ENCODE data around the gene PRKCI.

Gene PRKCI

DNA sequence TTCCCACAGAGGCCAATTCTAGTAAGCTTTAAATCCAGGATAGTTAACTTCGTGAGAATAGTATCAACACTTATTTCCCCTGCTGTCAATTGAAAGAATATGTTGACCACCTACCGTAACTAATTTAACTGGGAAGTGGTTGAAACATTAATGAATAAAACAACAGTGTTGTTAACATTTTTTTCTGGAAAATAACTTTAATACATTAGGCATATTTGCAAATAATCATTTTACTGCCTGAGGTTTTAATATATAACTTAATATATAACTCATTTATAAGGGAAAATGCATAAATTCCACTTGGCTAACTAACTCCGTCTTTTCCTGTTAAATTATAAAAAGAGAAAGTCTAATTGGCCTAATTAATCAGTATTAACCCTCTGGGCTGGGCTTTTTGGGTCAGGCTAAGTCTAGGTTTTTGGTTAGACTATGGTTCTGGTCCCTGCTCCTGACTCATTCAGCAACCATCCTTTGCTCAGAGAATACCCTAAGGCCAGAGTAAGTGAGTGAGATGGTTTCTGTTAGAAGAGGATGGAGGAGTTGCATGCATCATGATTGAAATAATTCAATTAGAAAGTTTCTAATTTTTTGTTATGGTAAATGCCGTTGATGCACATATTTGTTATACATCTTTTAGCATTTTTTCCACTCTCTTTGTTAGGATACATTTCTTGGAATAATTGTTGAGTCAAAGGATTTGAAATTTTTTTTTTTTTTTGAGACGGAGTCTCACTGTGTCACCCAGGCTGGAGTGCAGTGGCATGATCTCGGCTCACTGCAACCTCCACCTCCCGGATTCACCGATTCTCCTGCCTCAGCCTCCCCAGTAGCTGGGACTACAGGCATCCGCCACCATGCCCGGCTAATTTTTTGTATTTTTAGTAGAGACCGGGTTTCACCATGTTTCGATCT lies 124.5 kb downstream of the PRKCI start:
- no peak for DNase-seq

GRCh38 chr3:170350515-170351413 lies 128.5 kb downstream of the PRKCI start:
- DNase-seq, result no peak

DNA sequence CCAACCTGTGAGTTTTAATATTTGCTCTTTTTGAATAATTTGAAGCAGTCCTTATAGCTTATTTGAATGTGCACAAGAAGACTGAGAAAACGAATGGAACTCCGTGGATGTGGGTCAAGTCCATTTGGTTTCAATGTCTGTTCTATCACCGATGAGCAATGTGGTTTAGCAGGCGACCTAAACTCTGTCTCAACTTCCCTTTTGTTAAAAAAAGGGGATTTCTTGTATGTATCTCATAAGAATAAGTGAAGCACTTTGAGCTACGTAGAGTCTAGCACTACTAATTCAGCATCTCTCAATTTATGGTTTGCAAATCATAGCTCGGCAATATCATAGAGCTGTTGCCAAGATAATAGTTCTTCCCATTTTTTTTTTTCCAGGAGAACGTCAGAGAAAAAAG lies 130.7 kb downstream of the PRKCI start:
- DNase-seq, result no peak

DNA sequence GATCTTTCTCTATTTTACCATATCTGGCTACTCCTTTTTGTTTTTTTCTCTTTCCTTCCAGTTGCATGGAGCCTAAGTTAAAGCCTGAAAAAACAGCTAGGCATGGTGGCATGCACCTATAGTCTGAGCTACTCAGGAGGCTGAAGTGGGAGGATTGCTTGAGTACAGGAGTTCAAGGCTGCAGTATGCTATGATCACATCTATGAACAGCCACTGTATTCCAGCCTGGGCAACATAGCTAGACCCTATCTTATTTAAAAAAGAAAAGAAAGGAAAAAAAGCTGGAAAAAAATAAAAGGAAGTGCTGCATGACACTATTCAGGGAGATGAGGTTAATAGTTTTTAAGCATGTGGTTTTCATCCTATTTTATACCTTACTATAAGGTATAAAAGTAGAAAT lies 131.3 kb downstream of the PRKCI start:
- no peak for DNase-seq

DNA sequence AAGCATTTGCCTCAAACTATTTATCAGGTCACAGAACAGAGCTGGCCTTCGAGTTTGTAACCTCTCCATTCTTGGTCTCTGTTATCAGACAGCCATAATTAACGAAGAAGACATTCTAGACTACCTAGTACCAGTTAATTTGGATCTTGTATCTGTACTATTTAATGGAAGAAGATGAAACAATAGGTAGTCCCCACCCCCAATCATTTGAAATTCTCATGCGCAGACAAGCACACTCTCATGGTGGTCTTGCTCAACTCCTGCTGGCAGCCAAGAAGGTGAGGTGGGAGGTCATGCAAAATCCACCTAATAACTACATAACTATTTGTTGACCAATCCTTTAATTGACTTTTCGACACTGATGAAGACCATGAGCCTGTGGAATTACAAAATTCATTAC lies 132.5 kb downstream of the PRKCI start:
- no peak for DNase-seq

Data from COR-L47 (cell line).